ENCODE data around the gene MAEA. TPM values are rescaled to one million over a fixed set of nuclear protein-coding genes. Genes with fewer than 3 reads are reported as not detected.

Gene MAEA
- total RNA-seq, 1 donor = 70.6 TPM

DNA sequence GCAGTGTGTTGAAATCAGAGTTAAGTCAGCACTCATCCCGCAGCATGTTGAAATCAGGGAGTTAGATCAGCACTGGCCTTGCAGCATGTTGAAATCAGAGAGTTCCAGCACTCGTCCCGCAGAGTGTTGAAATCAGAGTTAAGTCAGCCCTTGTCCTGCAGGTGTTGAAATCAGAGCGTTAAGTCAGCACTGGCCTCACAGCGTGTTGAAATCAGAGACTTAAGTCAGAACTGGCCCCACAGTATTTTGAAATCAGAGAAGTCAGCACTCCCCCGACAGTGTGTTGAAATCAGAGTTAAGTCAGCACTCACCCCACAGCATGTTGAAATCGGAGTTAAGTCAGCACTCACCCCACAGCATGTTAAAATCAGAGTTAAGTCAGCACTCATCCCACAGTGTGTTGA lies 46.4 kb downstream of the MAEA start:
- H3K27ac ChIP-seq (ENCODE audit: low read depth, low read length) = no peak overlapping the region
- TF ChIP-seq, protein P1, sequence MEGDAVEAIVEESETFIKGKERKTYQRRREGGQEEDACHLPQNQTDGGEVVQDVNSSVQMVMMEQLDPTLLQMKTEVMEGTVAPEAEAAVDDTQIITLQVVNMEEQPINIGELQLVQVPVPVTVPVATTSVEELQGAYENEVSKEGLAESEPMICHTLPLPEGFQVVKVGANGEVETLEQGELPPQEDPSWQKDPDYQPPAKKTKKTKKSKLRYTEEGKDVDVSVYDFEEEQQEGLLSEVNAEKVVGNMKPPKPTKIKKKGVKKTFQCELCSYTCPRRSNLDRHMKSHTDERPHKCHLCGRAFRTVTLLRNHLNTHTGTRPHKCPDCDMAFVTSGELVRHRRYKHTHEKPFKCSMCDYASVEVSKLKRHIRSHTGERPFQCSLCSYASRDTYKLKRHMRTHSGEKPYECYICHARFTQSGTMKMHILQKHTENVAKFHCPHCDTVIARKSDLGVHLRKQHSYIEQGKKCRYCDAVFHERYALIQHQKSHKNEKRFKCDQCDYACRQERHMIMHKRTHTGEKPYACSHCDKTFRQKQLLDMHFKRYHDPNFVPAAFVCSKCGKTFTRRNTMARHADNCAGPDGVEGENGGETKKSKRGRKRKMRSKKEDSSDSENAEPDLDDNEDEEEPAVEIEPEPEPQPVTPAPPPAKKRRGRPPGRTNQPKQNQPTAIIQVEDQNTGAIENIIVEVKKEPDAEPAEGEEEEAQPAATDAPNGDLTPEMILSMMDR (IDR thresholded peaks at IDR 0.05; ENCODE audit: extremely low read depth, low read depth, low read length) = no peak
- peaks cover 66% of the 10 kb centered on the region for H3K36me3 ChIP-seq (ENCODE audit: insufficient read depth, low read length)
- H3K4me3 ChIP-seq (ENCODE audit: insufficient read depth, low read length) = no peak overlapping the region
- peaks cover 40% of the 10 kb centered on the region for H3K79me2 ChIP-seq (ENCODE audit: insufficient read depth, low read length)
- H3K27me3 ChIP-seq (ENCODE audit: insufficient read depth, low read length) = no peaks in the 10 kb centered on the region
- H3K4me1 ChIP-seq (ENCODE audit: insufficient read depth, low read length) = no peaks in the 10 kb centered on the region
- peaks cover 2% of the 10 kb centered on the region for H3K9me3 ChIP-seq (ENCODE audit: low read depth, low read length)
- H3K4me2 ChIP-seq (ENCODE audit: insufficient read depth, low read length) = no peak overlapping the region
- DNase-seq (ENCODE audit: insufficient read length, low spot score, missing footprints) = no peak
- H4K20me1 ChIP-seq (ENCODE audit: insufficient read depth, low read length) = peaks cover 3% of the 10 kb centered on the region
- H2AFZ ChIP-seq (ENCODE audit: low read length) = no peak overlapping the region

DNA sequence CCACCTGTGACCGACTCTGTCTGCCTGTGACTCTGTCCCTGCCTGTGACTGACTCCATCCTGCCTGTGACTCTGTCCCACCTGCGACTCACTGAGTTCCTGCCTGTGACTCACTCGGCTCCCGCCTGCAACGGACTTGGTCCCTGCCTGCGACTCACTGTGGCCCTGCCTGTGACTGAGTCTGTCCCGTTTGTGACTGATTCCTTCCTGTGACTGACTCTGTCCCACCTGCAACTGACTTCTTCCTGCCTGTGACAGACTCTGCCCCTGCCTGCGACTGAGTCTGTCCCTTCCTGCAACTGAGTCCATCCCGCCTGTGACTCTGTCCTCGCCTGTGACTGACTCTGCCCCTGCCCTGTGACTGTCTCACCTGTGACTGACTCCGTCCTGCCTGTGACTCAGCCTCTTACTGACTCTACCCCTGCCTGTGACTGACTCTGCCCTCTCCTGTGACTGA lies 47.7 kb downstream of the MAEA start:
- TF ChIP-seq, protein P1 (IDR thresholded peaks at IDR 0.05; ENCODE audit: extremely low read depth, low read depth, low read length) = no peak
- no peak overlapping the region for H3K27ac ChIP-seq (ENCODE audit: low read depth, low read length)
- H2AFZ ChIP-seq (ENCODE audit: low read length) = no peak overlapping the region
- peaks cover 2% of the 10 kb centered on the region for H3K9me3 ChIP-seq (ENCODE audit: low read depth, low read length)
- no peak for DNase-seq (ENCODE audit: insufficient read length, low spot score, missing footprints)
- peaks cover 6% of the 10 kb centered on the region for H3K4me1 ChIP-seq (ENCODE audit: insufficient read depth, low read length)
- no peak overlapping the region for H3K4me2 ChIP-seq (ENCODE audit: insufficient read depth, low read length)
- H3K79me2 ChIP-seq (ENCODE audit: insufficient read depth, low read length) = peaks cover 27% of the 10 kb centered on the region
- H4K20me1 ChIP-seq (ENCODE audit: insufficient read depth, low read length) = no peaks in the 10 kb centered on the region
- H3K27me3 ChIP-seq (ENCODE audit: insufficient read depth, low read length) = no peaks in the 10 kb centered on the region
- H3K36me3 ChIP-seq (ENCODE audit: insufficient read depth, low read length) = peaks cover 67% of the 10 kb centered on the region
- no peak overlapping the region for H3K4me3 ChIP-seq (ENCODE audit: insufficient read depth, low read length)

DNA sequence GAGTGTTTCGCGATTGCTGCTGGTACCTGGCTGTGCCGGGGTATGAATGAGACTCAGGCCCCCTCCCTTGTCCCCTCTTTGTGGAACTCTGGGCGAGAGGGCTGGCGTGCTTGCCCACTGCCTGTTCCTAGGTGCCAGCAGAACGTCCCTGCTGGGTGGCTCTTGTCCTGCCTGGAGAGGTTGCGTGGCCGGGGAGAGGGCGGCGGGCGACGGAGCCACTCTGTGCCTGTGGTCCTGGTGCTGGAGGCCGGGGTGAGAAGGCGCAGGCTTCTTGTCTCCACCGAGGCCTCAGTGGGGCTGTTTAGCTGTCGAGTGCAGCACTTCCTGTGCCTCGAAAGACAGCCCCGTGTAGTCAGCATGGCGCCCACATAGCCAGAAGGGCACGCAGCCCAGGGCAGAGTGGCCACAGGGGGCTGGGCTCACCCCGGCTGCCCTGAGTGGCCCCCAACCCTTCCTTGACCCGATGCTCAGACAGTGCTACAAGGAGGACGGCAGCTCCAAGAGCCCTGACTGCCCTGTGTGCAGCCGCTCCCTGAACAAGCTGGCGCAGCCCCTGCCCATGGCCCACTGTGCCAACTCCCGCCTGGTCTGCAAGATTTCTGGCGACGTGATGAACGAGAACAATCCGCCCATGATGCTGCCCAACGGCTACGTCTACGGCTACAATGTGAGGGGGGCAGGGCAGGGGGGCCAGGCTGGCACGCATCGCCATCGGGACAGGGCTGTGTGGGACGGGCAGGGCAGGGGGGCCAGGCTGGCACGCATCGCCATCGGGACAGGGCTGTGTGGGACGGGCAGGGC lies 48.5 kb downstream of the MAEA start:
- Histone ChIP-seq H3K36me3 (ENCODE audit: insufficient read depth, low read length) (peaks cover 64% of the 10 kb centered on the region), H3K4me1 (ENCODE audit: insufficient read depth, low read length) (peaks cover 6% of the 10 kb centered on the region), H3K4me3 (ENCODE audit: insufficient read depth, low read length) (no peak overlapping the region), H3K9me3 (ENCODE audit: low read depth, low read length) (peaks cover 2% of the 10 kb centered on the region), H3K27me3 (ENCODE audit: insufficient read depth, low read length) (no peaks in the 10 kb centered on the region), H3K79me2 (ENCODE audit: insufficient read depth, low read length) (peaks cover 23% of the 10 kb centered on the region), H4K20me1 (ENCODE audit: insufficient read depth, low read length) (no peaks in the 10 kb centered on the region), H3K4me2 (ENCODE audit: insufficient read depth, low read length) (no peak overlapping the region), H2AFZ (ENCODE audit: low read length) (no peak overlapping the region), H3K27ac (ENCODE audit: low read depth, low read length) (no peak overlapping the region)
- TF ChIP-seq, protein P1 (IDR thresholded peaks at IDR 0.05; ENCODE audit: extremely low read depth, low read depth, low read length) = no peak
- DNase-seq (ENCODE audit: insufficient read length, low spot score, missing footprints) = no peak

DNA sequence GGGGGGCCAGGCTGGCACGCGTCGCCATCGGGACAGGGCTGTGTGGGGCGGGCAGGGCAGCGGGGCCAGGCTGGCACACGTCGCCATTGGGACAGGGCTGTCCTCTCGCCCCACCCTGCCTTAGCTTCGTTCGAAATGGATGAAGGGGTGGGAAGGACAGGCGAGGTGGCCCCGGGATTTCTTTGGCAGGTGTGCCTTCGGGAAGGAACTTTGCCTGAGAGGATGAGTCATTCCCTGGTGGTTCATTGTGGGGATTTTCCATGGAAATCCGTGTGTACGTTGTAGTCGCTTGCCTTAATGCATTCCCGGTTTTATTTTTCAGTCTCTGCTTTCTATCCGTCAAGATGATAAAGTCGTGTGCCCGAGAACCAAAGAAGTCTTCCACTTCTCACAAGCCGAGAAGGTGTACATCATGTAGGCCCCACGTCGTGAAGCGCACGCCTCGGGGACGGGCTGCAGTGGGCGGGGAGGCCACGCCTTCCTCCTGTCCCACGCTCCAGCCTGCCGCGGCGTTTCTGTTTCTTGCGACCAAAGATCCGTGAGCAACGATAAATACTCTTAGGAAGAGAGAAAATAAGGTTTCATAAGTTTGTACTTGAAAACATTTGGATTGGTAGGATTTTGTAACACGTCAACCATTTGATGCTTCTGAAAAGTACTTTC lies 49.2 kb downstream of the MAEA start:
- no peak for DNase-seq (ENCODE audit: insufficient read length, low spot score, missing footprints)

More for the DNA sequence above, 49.2 kb downstream of the MAEA start:
- peaks cover 62% of the 10 kb centered on the region for H3K36me3 ChIP-seq (ENCODE audit: insufficient read depth, low read length)
- no peaks in the 10 kb centered on the region for H3K27me3 ChIP-seq (ENCODE audit: insufficient read depth, low read length)
- H4K20me1 ChIP-seq (ENCODE audit: insufficient read depth, low read length) = no peaks in the 10 kb centered on the region
- peaks cover 24% of the 10 kb centered on the region for H3K79me2 ChIP-seq (ENCODE audit: insufficient read depth, low read length)
- H3K9me3 ChIP-seq (ENCODE audit: low read depth, low read length) = peaks cover 2% of the 10 kb centered on the region
- H3K4me2 ChIP-seq (ENCODE audit: insufficient read depth, low read length) = no peak overlapping the region
- no peak overlapping the region for H3K27ac ChIP-seq (ENCODE audit: low read depth, low read length)
- H3K4me3 ChIP-seq (ENCODE audit: insufficient read depth, low read length) = no peak overlapping the region
- TF ChIP-seq, protein P1 (IDR thresholded peaks at IDR 0.05; ENCODE audit: extremely low read depth, low read depth, low read length) = no peak
- peaks cover 6% of the 10 kb centered on the region for H3K4me1 ChIP-seq (ENCODE audit: insufficient read depth, low read length)
- no peak overlapping the region for H2AFZ ChIP-seq (ENCODE audit: low read length)
